GM18526 (cell line): ENCODE results near the gene FYTTD1.

Experiments
- POLR2A ChIP-seq: IDR thresholded peaks from 3 replicates; pipeline ENCODE4 v1.6.1; 2011; ENCODE audit not compliant: insufficient read length; ENCODE audit errors: extremely low read depth

FYTTD1 gene

DNA sequence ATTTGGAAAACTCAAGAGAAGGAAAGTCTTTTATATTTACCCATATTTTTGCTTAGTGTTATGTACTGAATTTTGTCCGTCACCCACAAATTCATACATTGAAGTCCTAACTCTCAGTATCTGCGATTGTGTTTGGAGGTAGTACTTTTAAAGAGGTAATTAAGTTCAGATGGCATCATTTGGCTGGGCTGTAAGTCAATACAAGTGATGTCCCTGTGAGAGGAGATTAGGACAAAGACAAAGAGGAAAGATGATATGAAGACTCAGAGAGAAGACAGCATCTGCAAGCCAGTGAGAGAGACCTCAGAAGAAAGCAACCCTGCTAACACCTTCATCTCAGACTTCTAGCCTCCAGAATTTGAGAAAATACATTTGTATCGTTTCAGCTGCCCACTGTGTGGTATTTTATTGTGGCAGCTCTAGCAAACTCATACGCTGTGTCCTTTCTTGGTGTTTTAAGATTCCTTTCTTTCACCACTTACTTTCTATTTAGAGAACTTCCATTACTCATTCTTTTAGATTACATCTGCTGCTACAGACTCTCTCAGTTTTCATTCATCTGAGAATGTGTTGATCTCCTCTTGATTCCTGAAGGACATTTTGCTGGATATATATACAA is 58.4 kb downstream of the FYTTD1 start:
- TF ChIP-seq POLR2A: no peak

DNA sequence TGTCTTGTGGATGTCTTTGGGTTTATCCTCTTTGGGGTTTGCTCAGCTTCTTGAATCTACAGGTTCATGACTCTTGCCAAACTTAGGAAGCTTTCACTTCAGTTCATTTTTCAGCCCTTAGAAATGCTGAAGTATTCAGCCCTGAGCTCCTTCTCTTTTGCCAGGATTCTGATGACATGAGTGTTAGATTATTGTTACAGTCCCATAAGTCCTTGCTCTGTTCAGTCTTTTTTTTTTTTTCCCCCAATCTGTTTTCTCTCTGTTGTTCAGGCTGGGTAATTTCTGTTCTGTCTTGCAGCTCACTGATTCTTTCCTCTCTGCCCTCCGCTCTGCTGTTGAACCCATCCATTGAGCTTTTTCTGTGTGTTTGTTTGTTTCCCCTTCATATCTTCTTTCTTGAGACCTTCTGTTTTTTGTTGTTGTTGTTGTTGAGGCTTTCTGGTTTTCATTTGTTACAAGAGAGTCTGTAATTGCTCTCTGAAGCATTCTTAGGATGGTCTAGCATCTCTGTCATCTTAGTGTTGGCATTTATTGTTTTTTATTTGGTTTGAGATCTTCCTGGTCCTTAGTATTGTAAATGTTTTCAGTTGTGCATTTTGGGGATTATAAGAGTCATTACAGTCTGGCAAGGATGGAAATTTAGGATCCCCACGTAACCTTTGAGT is 59.8 kb downstream of the FYTTD1 start:
- TF ChIP-seq POLR2A: no peak

DNA sequence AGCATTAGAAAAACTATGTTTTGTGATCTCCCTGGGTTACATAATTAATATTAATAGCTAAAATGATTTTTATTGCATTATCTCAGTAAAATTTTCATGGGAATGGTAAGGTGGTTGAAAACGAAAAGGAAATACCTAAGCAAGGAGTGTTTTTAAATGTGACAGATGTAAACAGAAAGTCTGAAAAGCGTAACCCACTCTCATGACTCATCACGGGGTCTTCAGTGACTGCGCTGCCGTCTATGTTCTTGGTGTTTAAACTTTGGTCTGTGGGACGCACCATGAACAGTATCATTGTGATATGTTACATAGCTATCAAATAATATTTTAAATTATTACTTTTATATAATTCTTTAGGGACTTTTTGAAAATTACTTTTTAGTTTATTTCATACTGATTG is 61.2 kb downstream of the FYTTD1 start:
- TF ChIP-seq POLR2A: no peak

DNA sequence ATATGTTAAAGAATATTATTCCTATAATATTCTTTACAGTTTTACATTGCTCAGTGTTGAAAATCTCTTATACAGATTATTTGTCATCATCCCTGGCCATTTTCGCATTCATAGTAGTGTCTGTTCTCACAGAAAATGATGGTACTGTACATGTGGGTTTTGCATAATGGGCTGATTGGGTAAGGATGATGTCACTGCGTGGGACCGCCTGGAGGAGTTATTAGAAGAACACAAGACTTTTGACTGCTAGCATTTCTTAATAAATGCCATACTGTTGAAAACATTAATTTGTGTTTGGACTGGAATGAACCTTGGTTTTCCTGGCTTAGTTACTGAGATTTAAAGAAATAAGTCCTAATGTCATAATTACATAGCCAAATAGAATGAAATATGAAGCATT is 61.7 kb downstream of the FYTTD1 start:
- TF ChIP-seq POLR2A: no peak

DNA sequence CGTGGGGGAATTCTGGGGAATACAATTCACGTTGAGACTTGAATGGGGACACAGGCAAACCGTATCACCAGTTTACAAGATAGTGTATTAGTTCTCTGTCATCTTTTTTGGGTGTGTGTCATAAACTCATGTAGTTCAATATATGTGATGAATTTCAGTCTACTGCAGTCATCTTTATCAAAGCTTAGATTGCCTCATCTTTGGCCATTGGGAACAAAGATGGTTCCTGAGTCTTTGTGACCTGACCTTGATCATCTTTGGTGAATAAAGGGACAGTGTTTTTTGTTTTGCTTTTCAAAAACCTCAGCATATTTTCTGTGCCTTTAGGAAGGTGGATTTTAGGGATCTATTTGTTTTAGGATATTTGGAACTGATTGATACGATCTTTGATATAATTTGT is 64.7 kb downstream of the FYTTD1 start:
- TF ChIP-seq POLR2A: no peak

DNA sequence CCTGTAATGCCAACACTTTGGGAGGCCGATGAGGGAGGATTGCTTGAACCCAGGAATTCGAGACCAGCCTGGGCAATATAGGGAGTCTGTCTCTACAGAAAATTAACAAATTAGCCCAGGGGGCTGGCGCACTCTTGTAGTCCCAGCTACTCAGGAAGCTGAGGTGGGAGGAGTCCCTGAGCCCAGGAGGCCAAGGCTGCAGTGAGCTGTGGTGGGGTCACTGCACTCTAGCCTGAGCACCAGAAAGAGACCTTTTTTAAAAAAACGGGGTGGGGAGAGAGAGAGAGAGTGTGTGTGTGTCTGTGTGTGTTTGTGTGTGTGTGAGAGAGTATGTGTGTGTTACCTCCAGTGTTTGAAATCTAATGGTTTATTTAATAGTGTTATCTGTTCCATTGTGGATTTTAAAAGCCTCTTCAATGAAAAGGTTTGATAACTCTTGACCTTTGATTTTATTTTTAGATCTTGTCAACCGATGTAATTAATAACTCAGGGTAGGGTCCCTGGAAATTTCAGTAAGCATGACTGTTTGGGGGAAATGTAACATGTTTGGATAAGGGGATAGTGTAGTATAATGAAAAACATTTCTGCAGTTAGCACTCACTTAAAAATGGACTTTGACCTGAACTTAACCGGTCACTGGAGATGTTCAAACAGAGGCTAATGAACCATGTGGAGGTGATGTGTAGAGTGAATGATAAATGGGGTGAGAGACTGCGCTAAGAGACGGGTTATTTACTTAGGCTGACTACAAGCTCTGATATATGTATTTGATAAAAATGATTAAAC is 71.1 kb downstream of the FYTTD1 start:
- no peak for TF ChIP-seq POLR2A

DNA sequence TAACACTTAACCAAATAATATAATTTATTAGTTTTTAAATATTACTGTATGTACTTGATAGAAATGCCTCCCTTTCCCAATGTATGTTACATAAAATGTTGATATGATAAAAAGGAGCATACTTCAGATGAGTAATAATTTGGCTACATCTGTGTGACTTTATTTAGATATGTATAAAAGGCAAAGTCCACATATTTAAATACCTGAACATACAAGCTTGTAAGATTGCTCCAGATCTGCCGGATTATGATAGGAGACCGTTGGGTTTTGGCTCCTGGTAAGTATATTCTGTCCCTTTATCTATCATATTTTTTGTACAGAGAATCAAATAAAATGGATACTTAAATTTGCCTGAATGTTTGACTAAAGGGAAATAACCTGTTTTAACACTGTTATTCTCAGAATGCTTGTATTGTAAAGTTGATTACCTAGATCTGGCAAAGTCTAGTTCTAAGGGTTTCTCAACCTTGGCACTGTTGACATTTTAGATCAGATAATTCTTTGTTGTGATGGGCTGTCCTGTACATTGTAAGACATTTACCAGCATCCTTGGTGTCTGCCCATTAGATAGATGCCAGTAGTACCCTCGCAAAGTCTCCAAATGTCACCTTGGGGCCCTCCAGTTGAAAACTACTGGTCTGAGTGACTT is 79.8 kb downstream of the FYTTD1 start:
- no peak for TF ChIP-seq POLR2A

DNA sequence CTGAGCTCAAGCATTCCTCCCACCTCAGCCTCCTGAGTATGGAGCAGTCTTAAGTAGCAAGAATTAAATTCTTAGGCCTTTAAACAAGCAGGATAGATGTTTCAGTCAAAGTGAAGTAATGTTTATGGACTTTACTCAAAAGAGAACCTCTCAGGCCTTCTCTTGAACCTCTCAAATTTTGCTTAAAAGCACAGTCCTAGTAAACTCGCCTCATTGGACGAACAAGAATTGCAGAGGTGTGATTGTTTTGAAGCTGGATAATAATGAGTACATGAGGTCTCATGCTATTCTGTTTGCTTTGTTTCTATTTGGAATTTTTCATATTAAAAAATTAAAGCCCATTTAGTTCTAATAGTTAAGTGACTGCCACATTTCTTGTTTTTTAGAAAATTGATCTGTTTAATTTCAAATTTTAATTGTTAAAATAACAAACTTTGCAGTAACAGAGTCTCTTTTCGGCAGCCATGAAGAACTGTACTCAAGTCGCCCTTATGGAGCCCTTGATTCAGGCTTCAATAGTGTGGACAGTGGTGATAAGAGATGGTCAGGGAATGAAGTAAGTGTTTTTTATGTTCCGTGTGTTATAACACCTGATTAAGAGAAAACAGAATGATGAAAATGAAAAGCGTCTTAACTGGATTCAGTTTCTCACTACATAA is 80.8 kb downstream of the FYTTD1 start:
- no peak for TF ChIP-seq POLR2A

DNA sequence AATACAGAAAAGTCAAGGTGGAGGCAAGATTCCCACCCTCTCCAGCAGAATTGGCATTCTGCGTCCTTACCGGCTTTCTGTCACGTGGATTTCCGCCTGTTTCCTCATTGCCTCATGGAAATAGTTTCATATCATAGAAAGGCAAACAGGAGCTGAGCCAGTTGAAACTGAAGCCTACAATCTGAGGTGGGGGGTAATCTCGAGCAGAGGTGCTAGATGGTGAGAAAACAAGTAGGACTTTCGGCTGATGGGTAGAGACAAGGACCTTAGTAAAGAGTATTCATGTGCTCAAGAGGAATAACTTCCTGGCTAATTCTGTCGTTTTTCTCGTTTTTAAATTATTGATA is 81.3 kb downstream of the FYTTD1 start:
- TF ChIP-seq POLR2A: no peak

DNA sequence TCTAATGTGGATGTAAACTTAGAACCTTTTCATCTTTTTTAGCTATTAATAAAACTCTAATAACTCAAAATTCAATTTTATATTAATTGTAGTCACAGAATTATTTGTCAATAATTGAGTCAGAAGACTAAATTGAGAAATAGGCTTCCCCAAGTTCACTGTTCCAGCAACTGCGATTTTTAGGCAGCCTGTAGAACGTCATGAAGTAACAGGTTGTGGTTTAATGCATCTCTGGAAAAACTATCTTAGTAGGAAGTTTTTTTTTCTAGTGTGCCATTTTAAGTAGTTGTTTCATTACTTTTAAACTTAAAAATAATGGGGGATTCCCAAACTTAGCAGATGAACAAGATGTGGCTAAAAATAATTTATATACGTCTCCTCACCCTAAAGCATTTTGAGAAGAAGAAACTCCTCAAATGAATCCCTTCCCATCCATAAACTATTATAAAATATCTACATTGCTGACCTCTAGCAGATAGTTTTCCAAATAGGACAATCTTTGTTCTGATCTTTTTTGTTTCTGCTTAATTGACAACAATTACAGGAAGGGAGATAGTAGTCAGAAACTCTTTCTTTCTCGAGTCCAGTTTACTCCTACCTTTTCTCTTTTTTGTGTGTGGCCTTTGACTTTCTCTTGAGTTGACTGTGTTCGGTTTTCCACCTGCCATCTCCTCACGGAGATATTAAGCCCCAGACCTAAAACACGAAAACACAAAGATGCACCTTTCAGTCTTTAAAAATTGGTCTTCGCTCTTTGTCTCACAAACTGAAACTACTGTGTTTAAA is 84.4 kb downstream of the FYTTD1 start:
- TF ChIP-seq POLR2A: no peak

DNA sequence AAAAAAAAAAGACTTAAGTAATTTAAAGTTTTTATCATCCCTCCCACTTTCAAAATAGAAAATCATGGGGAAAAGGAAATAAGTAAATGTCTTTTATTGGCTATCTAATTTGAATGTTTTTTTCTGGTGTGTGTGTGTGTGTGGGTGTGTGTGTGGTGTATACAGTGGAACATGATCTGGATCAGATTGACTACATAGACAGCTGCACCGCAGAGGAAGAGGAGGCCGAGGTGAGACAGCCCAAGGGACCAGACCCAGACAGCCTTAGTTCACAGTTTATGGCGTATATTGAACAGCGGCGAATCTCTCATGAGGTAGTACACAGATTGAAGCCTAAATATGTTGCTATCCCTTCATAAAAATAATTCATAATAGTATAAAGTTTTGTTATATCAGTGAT is 85.8 kb downstream of the FYTTD1 start:
- no peak for TF ChIP-seq POLR2A

DNA sequence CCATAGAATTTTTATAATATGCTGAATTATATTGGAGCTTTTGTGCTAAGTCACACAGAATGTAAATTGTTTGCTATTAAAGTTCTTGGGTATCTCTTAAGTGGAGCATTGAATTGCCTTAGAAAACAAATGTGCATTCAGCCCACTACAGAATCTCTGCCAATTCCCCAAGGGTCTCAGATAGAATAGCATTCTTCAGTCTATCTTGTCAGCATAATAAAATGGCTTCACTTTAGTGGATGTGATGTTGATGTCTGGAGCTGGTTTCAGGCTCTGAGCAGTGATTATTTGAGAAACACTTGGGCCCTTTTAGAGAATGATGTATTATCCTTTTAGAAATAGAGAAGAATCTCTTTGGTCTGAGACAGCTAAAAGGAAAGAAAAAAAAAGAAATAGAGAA is 86.6 kb downstream of the FYTTD1 start:
- TF ChIP-seq POLR2A: no peak
